ENCODE results near the gene TRIM47. TPM values are rescaled to one million over a fixed set of nuclear protein-coding genes. Genes with fewer than 3 reads are reported as not detected.
A peak's percentile ranks its signal among the peaks of the same experiment; 100 is the strongest.

Gene TRIM47
- total and polyA plus RNA-seq, 4 donors, result 6.9 to 18.5 (median 13.8) TPM

DNA sequence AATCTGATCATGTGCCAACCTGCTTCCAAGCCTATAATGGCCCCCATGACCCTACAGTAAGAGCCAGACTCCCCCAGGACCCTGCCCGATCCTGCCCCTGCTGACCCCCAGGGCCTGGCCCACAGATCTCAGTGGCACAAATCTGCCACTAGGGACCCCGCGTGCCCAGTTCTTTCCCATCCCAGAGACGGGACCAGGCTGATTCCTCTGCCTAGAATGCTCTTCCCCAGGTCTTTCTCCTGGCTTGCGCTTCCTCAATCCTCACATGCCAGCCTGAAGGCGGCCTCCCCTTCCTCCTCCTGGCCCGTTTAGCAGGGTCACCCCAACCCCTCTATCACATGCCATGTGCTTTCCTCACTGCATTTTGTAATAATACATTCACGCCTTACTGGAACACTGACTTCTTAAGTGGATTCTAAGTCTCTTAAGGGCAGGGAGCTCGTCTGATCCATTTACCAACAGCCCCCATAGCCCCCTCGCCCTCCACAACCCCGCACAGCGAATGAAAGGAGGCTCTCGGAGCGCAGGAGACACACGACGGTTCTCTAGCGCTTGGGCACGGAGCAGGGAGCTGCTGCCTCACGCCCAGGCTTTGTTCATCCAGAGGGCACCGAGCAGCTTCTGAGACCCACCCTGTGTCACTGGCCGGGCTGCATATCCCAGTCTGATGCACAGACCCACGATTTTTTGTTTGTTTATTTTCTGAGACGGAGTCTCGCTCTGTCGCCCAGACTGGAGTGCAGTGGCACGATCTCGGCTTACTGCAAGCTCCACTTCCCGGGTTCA lies 17.2 kb upstream of the TRIM47 start:
- Histone ChIP-seq H3K36me3 (ENCODE audit: control insufficient read depth in 4 of 4, insufficient read depth in 3 of 4, low read depth in 1 of 4, low read length in 3 of 4) (peaks cover 0 to 15% (median 7%) of the 10 kb centered on the region in 4 donors), H3K27me3 (ENCODE audit: control insufficient read depth in 4 of 4, insufficient read depth in 4 of 4, low read length in 3 of 4) (no peaks in the 10 kb centered on the region), H3K4me1 (ENCODE audit: control insufficient read depth in 4 of 4, insufficient read depth in 4 of 4, low read length in 3 of 4) (peaks cover 11 to 49% (median 35%) of the 10 kb centered on the region in 4 donors), H3K9ac (ENCODE audit: low read depth in 1 of 2, low read length in 2 of 2) (no peak overlapping the region), H3K9me3 (ENCODE audit: control insufficient read depth in 4 of 4, low read length in 3 of 4) (no peaks in the 10 kb centered on the region), H3K27ac (ENCODE audit: low read depth in 1 of 2, low read length in 2 of 2) (peak overlapping the region in 1 of 2 donors; percentile 78), H3K4me3 (ENCODE audit: low read depth in 1 of 3, low read length in 3 of 3) (peak overlapping the region in 2 of 3 donors; percentile 19 to 69)
- DNase-seq (ENCODE audit: low spot score), result no peak
- no peak for TF ChIP-seq GABPA (IDR thresholded peaks at IDR 0.05 in 1 of 2, conservative IDR thresholded peaks at IDR 0.05 in 1 of 2)
- no peak for TF ChIP-seq TAF1 (conservative IDR thresholded peaks at IDR 0.05)
- TF ChIP-seq REST (IDR thresholded peaks at IDR 0.05), result no peak
- no peak for TF ChIP-seq CTCF (IDR thresholded peaks at IDR 0.05; ENCODE audit: low read depth, low read length, missing input control)
- WGBS, result 59% methylated on average over 28 of the region's 28 CpGs

DNA sequence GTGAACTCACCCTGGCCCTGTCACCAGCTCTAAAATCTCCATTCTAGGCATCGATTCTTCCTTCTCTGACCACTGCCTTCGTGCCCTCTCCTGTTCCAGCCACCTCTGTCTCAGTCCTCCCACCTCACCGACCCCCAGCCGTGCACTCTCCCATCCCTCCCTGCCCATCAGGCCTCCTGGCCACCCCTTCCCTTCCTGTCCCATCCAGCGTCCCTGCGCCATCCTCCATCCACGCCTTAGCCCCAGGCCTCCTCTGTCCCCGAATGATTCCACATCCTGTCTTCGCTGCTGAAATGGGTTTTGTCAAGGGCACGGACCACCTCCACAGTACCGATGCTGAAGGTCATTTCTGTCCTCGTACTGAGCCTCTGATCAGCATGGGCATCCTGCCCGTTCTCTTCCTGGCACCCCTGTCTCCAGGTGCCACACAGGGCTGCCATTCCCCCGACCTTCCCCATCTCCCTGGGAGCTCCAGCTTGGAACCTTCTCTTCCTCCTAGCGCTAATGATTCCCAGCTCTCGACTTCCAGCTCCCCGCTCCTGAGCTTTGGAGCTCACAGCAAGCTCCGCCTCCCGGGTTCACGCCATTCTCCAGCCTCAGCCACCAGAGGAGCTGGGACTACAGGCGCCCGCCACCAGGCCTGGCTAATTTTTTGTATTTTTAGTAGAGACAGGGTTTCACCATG lies 15.8 kb upstream of the TRIM47 start:
- WGBS, result 85% methylated on average over 22 of the region's 22 CpGs
- H3K36me3 ChIP-seq (ENCODE audit: control insufficient read depth in 4 of 4, insufficient read depth in 3 of 4, low read depth in 1 of 4, low read length in 3 of 4), result peaks cover 0 to 10% (median 3%) of the 10 kb centered on the region in 4 donors
- H3K27ac ChIP-seq (ENCODE audit: low read depth in 1 of 2, low read length in 2 of 2), result no peak overlapping the region
- TF ChIP-seq NR2F2 (IDR thresholded peaks at IDR 0.05) (no peak), JUND (IDR thresholded peaks at IDR 0.05) (no peak), ZBTB33 (IDR thresholded peaks at IDR 0.05) (no peak), TAF1 (conservative IDR thresholded peaks at IDR 0.05) (no peak), YY1 (IDR thresholded peaks at IDR 0.05) (no peak), CTCF (IDR thresholded peaks at IDR 0.05; ENCODE audit: low read depth, low read length, missing input control) (no peak), HNF4A (conservative IDR thresholded peaks at IDR 0.05) (no peak), HNF4G (IDR thresholded peaks at IDR 0.05) (no peak), RAD21 (IDR thresholded peaks at IDR 0.05) (no peak), GABPA (IDR thresholded peaks at IDR 0.05 in 1 of 2, conservative IDR thresholded peaks at IDR 0.05 in 1 of 2) (no peak), REST (IDR thresholded peaks at IDR 0.05) (no peak), EGR1 (IDR thresholded peaks at IDR 0.05; ENCODE audit: low read depth in 2 of 2) (no peak), SP1 (IDR thresholded peaks at IDR 0.05) (no peak)
- H3K9me3 ChIP-seq (ENCODE audit: control insufficient read depth in 4 of 4, low read length in 3 of 4), result no peaks in the 10 kb centered on the region
- H3K27me3 ChIP-seq (ENCODE audit: control insufficient read depth in 4 of 4, insufficient read depth in 4 of 4, low read length in 3 of 4), result no peaks in the 10 kb centered on the region
- H3K9ac ChIP-seq (ENCODE audit: low read depth in 1 of 2, low read length in 2 of 2), result no peak overlapping the region
- H3K4me3 ChIP-seq (ENCODE audit: low read depth in 1 of 3, low read length in 3 of 3), result no peak overlapping the region
- peaks cover 11 to 38% (median 24%) of the 10 kb centered on the region in 4 donors for H3K4me1 ChIP-seq (ENCODE audit: control insufficient read depth in 4 of 4, insufficient read depth in 4 of 4, low read length in 3 of 4)
- DNase-seq (ENCODE audit: low spot score), result no peak
